Measurements from ENCODE around the gene ZSWIM9.

ZSWIM9 gene

DNA sequence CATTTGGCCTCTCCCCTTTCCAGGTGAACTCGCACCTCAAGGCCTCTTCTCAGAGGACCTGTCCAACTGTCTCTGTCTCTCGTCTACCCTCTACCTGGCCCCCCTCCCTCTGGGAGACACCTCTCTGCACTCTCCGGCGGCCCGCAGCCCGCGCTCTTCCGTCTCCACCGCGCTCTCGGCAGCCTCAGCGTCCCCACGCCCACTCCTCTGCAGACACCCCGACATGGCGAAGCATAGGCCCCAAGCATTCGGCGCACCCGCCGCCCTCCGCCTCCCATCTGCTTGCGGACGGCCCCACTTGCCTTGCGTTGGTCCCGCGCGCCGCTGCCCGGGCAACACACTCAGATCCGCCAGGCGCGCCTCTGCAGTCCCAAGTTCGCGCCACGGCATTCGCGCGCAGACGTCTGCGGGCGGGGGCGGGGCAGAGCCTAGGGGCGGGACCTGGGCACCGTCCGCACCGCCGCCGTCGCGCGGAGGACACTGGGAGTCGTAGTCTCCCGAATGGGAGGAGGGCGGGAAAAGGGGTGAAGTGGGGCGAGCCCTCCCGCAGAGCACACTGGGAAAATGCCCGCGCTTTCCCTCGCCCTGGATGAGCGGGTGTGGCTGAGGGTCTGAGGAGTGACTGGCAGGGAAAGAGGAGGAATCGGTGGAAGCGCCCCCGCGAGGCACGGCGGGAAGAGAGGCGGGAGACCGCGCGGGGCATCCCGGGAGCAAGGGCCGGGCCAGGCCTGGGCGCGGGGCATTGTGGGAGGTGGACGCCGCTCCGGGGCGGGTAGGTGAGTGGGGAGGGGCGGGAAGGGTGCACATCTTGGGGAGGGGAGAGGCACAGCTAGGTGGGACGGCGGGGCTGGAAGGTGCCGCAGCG lies at the start of gene ZSWIM9, which contains the start of gene LIG1:
TSS of gene ZSWIM9 (plus strand) at position 742 of the 865 bp plus-strand sequence. CDS start 1,123 bp downstream, outside the sequence.
TSS of gene LIG1 (minus strand) at position 406 of the 865 bp plus-strand sequence. CDS start 4,778 bp downstream, outside the sequence.
- FAIRE-seq = peak; percentile 18

GRCh38 chr19:48121066-48121465 lies 49.4 kb upstream of the ZSWIM9 start:
- FAIRE-seq = no peak

GRCh38 chr19:48121909-48122371 lies 48.5 kb upstream of the ZSWIM9 start:
- FAIRE-seq = no peak

DNA sequence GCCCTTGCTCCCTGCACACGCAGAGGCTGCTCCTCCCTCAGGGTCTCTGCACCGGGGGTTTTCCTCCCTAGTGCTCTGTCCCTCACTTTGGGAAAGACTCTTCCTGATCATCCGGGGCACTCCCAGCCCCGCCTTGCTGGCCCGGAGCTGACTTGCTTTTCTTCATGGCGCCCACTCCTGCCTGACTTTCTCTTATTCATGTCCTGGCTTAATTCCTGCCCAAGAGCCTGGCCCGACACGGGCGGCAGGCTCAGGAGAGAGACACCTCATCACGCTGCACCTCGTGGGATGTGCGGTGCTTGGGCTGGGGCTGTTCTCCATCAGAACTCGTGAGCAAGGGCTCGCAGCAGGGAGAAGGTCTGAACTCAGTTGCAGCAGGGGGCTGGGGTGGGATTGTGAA lies 48.1 kb upstream of the ZSWIM9 start:
- no peak for FAIRE-seq

DNA sequence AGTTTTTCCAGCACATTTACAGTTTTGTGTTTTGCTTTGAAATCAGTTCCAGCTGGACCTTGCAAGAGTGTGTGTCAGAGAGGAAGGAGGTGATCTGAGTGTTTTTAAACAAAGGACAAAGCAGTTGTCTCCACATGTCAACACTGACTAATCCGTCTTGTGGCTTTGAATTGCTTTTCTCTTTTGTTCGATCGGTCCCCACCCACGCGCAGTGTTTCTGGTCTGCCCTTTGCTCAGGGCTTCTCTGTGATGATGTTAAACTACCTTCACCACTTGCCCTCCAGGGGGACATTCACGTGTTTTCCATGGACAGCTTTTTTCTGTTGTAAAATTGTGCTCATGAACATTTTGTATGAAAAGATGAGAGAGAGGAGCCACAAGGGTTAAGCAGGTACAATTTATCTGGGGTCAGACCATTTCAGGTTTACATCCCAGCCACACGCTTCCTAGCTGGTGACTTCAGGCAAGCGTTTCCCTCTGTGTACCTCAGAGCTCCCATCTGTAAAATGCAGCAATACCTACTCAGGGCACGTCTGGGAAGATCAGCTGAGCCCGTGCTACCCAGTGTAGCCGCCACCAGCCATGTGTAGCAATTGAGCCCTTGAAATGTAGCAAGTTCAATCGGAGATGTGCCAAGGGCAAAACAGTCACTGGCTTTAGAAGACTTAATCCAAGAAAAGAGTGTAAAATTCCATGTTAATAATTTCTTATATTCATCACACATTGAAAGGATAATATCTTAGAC lies 46.4 kb upstream of the ZSWIM9 start:
- no peak for FAIRE-seq

DNA sequence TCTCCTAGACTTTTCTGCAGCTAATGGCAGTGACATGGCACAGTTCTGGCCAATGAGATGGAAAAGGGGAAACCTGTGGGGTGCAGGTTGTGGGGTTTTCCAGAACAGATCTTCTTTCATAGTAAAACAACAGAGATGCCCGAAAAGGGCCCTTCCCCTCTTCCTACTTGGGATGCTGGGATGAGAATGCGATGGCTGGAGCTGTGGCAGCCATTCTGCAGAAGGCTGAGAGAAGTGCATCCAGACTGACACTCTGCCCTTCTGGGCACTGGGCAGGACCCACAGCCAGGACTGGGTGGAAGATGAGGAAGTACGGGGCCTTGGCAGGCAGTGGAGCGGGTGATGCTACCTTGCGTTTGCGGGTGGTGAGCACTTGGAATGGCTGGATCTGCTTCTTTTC lies 42.9 kb upstream of the ZSWIM9 start:
- no peak for FAIRE-seq

- no peak for FAIRE-seq
Measured at GRCh38 chr19:48133094-48133493, 37.4 kb upstream of the ZSWIM9 start.

DNA sequence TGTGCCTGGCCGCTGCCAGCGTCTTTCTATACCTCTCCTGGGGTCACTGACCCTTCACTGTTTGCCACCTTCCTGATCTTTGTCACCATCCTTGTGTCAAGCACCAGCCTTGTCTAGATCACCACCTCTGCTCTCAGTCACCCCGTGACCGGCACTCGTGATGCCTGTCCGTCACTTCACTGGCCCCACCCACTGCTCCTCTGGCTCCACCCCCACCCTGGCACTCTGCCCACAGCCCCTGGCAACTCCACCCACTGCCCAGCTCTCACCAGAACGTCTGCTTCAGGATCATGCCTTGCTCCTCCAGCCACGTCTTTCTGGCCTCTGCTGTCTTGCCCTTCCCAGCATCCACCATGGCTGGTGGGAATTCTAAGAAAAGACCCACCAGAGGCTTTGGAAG lies 35.1 kb upstream of the ZSWIM9 start:
- FAIRE-seq = no peak

GRCh38 chr19:48136547-48136946 lies 33.9 kb upstream of the ZSWIM9 start:
- FAIRE-seq = no peak

GRCh38 chr19:48137411-48137810 lies 33.1 kb upstream of the ZSWIM9 start:
- FAIRE-seq = no peak

- no peak for FAIRE-seq
Measured at GRCh38 chr19:48139053-48139452, 31.4 kb upstream of the ZSWIM9 start.

DNA sequence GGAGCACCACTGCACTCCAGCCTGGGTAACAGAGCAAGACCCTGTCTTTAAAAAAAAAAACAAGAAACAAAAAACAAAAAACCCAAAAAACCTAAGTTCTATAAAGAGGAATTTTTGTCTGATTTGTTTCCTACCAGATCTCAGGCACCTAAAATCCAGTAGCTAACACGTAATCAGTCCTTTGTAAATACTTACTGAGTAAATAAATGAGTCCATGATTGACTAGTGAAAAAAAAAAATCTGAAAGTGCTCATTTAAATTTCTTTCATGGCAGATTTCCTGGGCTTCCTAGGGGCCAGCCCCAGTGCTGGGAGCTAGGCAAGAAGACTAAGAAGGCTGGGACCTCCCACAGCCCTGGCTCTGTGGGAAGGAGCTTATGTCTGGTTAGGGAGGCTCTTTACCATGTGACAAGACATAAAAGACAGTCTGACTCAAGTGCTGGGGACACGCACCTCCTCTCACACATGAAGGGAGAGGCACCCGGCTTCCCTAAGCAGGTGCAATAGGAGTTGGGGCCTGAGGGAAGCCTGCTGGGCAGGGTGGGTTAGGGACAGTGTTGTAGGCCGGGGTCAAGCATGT lies 22.8 kb upstream of the ZSWIM9 start:
- FAIRE-seq = no peak

DNA sequence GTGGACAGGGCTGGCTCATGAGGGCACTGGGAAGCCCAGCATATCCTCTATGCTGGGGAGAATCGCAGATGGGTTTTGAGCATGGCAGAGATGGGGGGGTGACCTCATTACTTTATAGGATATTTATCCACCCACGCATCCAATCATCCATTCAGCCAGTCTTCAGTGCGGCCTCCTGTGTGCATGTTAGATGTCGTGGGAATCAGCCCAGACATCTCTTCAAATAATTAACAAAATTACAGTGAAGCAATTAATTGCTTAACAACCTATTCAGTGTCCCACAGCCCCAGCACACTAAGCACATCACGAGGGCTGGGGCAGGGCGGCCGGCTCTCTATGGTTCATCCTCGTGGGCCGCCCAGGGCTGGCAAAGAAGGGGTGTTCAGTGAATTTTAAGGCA lies 21.9 kb upstream of the ZSWIM9 start:
- FAIRE-seq = no peak

DNA sequence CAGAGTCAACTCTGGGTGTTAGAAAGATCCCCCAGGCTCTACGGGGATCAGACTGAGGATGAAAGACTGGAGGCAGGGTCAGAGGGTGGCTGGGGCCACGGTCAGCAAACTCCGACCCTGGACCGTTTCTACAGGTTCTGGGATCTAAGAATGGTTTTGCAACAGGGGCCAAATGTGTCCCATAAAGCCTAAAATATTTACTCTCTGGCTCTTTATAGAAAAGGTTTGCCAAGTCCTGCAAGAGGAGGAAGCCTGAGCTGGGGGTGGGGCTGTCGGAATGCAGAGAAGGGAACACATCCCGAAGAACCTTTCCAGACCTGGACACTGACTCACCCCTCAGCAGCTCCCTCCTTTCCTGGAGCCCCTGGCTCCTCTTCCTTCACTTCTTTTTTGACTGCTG lies 21.1 kb upstream of the ZSWIM9 start:
- FAIRE-seq = no peak

- FAIRE-seq = peak; percentile 64
Measured at GRCh38 chr19:48152551-48152950, 17.9 kb upstream of the ZSWIM9 start.

GRCh38 chr19:48154003-48154402 lies 16.5 kb upstream of the ZSWIM9 start:
- no peak for FAIRE-seq

DNA sequence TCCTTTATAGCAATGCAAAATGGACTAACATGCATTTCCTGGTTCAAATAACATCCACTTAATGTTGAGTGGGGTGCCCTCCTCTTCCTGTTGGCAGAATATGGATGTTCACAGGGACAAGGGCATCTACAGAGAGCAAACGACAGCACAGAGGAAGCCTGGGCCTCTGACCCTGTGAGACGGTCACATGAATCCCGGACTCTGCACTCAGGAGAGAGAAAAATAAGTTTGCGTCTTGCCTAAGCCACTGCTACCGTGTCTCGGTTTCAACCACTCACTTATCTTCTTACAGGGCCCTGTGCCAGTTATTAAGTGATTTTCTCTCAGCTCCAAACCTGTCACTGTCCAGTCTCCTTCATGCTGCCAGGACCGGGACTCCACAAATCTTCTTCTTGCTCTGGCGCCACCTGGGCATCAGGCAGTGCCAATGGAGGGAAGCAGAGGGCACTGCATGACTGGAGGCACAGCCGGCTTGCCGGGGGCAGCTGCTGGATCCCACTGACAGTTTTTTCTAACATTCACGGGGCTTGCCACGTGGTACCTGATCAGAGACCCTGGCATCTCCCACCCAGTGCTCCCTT lies 12.2 kb upstream of the ZSWIM9 start:
- FAIRE-seq = no peak

- FAIRE-seq = no peak
Measured at GRCh38 chr19:48168689-48169088, 1.8 kb upstream of the ZSWIM9 start.

DNA sequence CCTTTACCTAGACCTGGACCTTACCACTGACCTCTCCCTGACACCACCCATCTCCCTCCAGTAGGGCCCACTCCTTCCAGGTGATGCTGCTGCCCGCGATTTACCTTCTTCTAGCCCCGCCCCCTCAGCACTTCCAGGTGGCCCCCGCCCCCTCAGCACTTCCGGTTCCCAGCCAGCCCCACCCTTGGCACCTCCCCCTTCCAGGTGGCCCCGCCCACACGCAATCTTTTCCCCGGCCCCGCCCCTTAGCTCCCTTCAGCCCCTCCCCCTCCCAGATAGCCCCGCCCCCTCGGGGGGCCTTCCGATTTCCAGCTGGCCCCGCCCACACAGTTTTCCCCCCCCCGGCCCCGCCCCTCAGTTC lies 922 bp upstream of the ZSWIM9 start:
- no peak for FAIRE-seq

GRCh38 chr19:48170817-48171347 lies 402 bp downstream of the ZSWIM9 start:
- no peak for FAIRE-seq

GRCh38 chr19:48171710-48172109 lies 1.2 kb downstream of the ZSWIM9 start:
- no peak for FAIRE-seq

DNA sequence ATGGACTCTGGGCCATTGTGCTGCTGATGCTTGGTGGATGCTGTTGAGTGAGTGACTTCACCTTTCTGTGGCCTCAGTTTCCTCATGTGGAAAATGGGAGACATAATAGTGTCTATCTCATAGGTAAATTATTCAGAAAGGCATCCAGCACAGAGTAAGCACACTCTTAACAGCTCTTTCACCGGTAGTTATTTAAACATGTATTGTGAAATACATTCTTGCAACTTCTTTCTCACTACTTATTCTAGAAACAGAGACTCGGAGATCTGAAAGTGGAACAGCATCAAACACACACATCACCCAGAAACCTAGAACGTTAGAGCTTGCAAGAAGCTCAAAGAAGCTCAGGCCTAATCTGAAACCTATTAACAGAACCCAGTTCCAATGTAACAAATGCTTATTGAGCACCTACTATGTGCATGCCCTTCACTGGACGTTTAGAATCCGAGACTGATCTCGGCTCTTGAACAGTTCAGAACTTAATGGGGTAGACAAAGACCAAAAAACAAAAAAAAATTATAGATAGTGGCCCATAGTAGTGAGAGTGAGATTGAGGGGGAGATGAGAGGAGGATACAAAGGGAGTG lies 4.1 kb downstream of the ZSWIM9 start:
- no peak for FAIRE-seq

All from endometrium (tissue), 2 donors.